HG03457 (cell line): ENCODE measurements around the gene SLC15A3.

Experiments
- ATAC-seq: cut with Tn5 transposase; IDR thresholded peaks from one replicate; pipeline ENCODE4 v1.9.1; 2021; ENCODE audit warnings: moderate number of reproducible peaks; ENCODE audit not compliant: unreplicated experiment

SLC15A3 gene

GRCh38 chr11:60947700-60948099, 4.3 kb downstream of the SLC15A3 start:
- ATAC-seq: no peak

DNA sequence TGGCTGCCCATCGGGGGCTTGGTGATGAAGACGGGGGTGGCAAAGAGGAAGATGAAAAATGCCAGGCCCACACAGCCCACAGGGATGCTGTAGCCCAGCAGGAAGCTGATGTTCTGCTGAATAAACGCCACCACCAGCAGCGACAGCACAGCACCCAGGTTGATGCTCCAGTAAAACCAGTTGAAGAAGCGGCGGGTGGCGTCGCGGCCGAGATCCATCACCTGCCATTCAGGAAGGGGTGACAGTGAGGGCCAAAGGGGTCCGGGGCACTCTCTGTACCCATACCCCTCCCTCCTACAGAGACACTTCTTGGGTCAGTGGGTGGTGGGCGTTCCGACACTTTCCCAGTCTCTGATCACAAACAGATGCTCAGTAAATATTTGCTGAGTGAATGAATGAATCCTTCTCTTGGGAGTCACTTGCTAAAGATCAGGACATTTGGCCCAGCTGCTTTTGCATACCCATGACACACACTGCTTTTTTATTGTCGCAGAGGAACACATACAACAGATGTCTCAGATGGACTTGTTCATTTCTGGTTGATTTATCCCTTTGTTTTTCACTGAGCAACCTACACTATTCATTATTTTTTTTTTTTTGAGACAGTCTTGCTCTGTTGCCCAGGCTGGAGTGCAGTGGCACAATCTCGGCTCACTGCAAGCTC, 5.2 kb downstream of the SLC15A3 start:
- no peak for ATAC-seq

GRCh38 chr11:60945295-60945667, 6.7 kb downstream of the SLC15A3 start:
- no peak for ATAC-seq

- no peak for ATAC-seq
Observed at GRCh38 chr11:60944490-60945294, 7.3 kb downstream of the SLC15A3 start.

DNA sequence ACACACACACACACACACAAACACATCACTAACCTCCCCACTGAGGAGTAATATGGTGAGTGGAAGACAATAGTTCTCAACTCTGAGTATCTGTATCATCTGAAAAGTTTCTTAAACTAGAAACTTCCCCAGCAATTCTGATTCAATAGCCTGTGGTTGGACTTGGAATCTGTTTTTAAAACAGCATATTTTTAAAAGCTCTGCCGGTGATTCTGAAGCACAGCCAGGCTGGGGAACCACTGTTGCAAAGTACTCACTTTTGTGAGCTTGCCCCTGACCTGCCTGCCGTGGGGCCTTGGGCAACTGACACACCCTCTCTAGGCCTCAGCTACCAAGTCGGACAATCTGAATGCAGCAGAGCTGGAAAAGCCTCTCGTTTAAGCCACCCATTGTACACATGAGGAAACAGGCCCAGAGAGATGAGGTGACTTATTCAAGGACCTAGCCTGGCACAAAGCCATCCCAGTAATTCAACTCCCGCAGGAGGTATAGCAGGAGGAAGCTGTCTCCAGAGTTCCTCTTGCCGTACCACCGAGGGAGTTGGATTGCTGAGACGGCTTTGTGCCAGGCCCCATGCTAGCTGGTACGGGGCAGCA, 8.9 kb downstream of the SLC15A3 start:
- ATAC-seq: no peak

DNA sequence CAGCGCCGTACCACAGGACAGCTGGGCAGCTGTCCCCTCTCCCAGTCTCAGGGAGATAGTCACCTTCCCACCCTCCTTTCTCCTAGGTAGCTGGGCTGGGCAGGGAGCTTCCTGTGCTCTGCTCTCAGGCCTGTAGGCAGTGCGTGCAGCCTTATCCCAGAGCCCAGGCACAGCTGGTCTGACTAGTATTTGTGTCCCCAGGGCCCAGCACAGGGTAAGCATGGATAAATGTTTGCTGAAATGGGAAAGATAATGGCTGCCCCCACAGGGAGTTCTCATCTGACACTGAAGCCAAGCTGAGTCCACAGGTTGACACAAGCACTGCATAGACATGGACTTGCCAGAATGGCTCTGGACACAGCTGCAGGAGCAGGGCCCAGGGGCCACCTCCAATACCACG, 9.8 kb downstream of the SLC15A3 start:
- ATAC-seq: no peak

- ATAC-seq: no peak
Observed at GRCh38 chr11:60941371-60942119, 10.4 kb downstream of the SLC15A3 start.

DNA sequence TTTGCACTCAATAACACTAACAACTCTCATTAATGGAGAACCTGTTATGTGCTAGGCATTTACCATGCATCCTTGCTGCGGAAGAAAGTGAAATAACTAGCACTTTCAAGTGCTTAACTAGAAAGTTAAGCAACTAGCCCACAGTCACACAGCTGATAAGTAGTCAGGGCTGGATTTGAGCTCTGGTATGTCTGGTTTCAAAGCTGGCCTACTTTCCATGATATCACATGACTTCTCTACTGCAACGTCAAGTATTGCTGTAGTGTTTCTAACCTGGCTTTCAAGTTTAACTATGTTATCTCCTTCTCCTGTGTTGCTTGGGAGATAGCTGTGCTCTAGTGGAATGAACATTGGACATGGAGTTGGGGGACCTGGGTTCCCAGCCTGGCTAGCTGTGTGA, 12.1 kb downstream of the SLC15A3 start:
- no peak for ATAC-seq

DNA sequence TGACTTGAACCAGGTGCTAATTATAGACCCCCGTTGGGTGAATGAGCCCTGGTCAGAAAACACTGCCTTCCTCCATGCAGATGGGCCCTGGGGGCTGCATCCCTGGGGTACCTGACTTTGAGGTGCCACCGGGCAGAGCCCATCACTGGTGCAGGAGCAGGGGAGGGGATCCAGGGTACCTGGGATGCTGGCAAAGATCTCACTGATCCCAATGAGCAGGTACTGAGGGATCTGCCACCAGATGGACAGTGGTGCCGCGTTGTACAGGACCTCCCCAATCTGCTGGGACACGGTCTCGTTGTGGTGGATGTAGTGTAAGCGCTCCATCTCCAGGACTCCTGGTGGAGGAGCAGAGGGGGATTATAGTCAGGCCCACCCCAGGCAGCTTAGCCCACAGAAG, 12.7 kb downstream of the SLC15A3 start:
- ATAC-seq: no peak

DNA sequence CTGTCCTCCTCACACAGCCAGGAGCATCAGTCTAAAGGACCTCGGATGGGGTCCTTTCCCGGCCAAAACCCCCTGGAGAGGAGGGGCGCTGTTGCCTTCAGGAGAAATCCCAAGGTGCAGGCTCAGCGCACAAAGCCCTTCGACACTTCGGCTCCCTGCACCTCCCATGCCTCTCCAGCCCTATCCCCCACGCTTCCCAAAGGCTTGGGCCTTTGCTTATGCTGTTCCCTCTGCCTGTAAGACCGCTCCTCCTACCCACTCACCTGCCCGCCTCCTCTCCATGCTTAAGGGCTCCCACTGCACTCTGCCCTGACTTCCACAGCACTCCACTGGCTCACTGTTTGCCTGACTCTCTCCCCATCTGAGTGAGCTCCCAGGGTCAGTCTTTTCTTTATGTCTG, 13.5 kb downstream of the SLC15A3 start:
- ATAC-seq: no peak

DNA sequence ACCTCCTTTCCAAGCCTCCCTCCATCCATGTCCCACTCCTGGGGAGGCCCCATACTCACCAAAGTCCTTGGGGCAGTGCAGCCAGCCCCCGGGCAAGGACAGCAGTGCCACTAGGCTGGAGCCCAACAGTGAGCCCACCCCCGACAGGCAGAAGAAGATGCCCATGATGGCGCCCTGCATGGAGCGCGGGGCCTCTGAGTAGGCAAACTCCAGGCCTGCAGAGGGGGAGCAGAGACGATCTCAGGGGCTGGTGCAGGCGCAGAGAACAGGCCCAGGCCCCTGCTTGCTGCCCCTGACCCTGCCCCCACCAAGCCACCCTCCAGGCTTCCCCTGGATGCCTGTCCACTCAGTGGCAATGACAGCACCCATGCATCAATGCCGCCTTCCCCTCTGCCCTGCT, 14.2 kb downstream of the SLC15A3 start:
- no peak for ATAC-seq

DNA sequence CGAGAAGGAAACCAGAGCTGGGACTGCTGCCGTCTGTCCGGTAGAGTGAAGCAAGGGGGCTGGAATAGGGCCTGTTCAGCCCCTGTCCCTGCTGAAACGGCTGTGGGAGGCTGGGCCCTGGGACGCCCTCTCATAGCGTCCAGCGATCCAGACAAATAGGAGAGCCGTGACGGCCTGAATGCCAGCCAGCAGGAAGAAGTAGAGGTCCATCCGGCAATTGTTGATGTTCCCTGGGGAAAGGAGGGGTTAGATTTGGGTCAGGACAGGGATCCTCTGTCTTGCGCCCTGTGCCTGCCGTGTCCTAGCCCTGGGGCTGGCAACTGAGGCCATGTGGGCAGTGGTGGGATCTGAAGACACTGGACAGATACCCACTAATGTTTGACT, 14.8 kb downstream of the SLC15A3 start:
- ATAC-seq: no peak

DNA sequence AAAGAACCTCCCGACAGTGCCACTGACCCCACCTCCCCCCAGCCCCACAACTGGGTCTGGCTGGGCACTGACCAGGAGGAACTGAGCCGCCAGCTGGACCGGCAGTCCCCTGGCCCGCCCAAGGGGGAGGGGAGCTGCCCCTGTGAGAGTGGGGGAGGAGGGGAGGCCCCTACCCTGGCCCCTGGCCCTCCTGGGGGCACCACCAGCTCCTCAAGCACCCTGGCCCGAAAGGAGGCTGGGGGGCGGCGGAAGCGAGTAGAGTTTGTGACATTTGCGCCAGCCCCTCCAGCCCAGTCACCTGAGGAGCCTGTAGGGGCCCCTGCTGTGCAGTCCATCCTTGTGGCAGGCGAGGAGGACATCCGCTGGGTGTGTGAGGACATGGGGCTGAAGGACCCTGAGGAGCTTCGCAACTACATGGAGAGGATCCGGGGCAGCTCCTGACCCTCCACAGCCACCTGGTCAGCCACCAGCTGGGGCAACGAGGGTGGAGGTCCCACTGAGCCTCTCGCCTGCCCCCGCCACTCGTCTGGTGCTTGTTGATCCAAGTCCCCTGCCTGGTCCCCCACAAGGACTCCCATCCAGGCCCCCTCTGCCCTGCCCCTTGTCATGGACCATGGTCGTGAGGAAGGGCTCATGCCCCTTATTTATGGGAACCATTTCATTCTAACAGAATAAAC, 15.4 kb downstream of the SLC15A3 start:
- ATAC-seq: no peak

DNA sequence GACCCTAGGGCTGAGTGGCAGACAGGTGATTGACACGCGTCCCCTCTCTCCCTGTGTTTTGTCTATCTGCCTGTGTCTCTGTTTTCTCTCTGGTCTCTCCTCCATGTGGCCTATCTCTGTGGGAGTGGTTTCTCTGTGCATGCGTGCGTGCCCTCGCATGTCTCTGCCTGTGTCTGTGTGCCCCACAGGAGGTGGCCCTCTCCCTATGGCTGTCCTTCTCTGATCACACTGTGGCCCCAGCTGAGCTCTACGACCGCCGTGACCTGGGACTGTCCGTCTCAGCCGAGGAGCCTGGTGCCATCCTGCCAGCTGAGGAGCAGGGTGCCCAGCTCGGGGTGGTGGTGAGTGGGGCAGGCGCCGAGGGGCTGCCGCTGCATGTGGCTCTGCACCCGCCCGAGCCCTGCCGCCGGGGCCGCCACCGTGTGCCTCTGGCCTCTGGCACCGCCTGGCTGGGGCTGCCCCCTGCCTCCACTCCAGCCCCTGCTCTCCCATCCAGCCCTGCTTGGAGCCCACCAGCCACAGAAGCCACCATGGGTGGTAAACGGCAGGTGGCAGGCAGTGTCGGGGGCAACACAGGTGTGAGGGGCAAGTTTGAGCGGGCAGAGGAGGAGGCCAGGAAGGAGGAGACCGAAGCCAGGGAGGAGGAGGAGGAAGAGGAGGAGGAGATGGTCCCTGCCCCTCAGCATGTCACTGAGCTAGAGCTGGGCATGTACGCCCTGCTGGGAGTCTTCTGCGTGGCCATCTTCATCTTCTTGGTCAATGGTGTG, 16.1 kb downstream of the SLC15A3 start:
- ATAC-seq: no peak

- ATAC-seq: no peak
Observed at GRCh38 chr11:60934790-60935605, 17.0 kb downstream of the SLC15A3 start.

DNA sequence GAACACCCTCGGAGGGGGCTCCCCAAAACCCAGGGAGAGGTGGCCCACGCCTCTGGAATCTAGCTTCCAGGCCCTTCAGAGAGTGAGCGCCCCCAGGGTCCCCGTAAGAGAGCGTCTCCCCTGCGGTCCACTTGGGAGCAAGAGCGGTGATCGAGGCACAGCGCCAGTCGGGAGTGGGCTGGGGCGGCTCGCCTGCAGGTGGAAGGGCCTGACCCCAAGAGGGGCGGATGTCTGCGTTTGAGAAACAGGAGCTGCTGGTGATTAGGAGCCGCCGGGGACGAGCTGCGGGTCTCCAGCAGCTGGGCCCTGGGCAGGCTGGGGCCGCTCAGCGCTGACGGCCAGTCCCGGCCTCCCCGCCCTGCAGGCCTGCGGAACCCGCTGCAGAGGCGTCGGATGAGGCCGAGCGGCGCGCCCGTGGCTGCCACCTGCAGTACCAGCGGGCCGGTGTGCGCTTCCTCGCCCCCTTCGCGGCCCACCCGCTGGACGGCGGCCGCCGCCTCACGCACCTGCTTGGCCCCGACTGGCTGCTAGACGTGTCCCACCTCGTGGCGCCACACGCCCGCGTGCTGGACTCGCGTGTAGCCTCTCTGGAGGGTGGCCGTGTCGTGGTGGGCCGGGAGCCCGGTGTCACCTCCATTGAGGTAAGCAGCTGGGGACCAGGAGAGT, 17.7 kb downstream of the SLC15A3 start:
- no peak for ATAC-seq

GRCh38 chr11:60933416-60934123, 18.4 kb downstream of the SLC15A3 start:
- no peak for ATAC-seq
